ENCODE results near the gene PPARA.

The PPARA gene

GRCh38 chr22:46104881-46105493, 45.3 kb upstream of the PPARA start:
- no peak overlapping the region for H3K4me3 ChIP-seq (replicated peaks; ENCODE audit: low read depth, low read length)
- TF ChIP-seq CTCF (IDR thresholded peaks at IDR 0.05; ENCODE audit: low read length, missing control alignments): no peak
- no peak for DNase-seq (ENCODE audit: low read depth)

- peak; percentile 46 for DNase-seq (ENCODE audit: low read depth)
- H3K4me3 ChIP-seq (replicated peaks; ENCODE audit: low read depth, low read length): no peak overlapping the region
- TF ChIP-seq CTCF (IDR thresholded peaks at IDR 0.05; ENCODE audit: low read length, missing control alignments): no peak
Observed at GRCh38 chr22:46105494-46106278, 44.6 kb upstream of the PPARA start.

- no peak for DNase-seq (ENCODE audit: low read depth)
- H3K4me3 ChIP-seq (replicated peaks; ENCODE audit: low read depth, low read length): no peak overlapping the region
- TF ChIP-seq CTCF (IDR thresholded peaks at IDR 0.05; ENCODE audit: low read length, missing control alignments): no peak
Observed at GRCh38 chr22:46106279-46107022, 43.9 kb upstream of the PPARA start.

GRCh38 chr22:46107089-46107664, 43.1 kb upstream of the PPARA start:
- H3K4me3 ChIP-seq (replicated peaks; ENCODE audit: low read depth, low read length): no peak overlapping the region
- TF ChIP-seq CTCF (IDR thresholded peaks at IDR 0.05; ENCODE audit: low read length, missing control alignments): no peak

GRCh38 chr22:46107753-46108563, 42.4 kb upstream of the PPARA start:
- no peak for DNase-seq (ENCODE audit: low read depth)
- TF ChIP-seq CTCF (IDR thresholded peaks at IDR 0.05; ENCODE audit: low read length, missing control alignments): no peak
- no peak overlapping the region for H3K4me3 ChIP-seq (replicated peaks; ENCODE audit: low read depth, low read length)

More at GRCh38 chr22:46107089-46107664, 43.1 kb upstream of the PPARA start:
- DNase-seq (ENCODE audit: low read depth): no peak
